Measurements from ENCODE around the gene FBXW11. TPM values are rescaled to one million over a fixed set of nuclear protein-coding genes. Genes with fewer than 3 reads are reported as not detected.

Gene FBXW11
- total and polyA plus RNA-seq, 8 donors, result 6.0 to 43.8 (median 25.0) TPM

- no peak for FAIRE-seq
Observed at GRCh38 chr5:171830686-171831085, 175.8 kb downstream of the FBXW11 start.

GRCh38 chr5:171827162-171827561 lies 179.3 kb downstream of the FBXW11 start:
- H3K4me3 ChIP-seq, result no peak overlapping the region
- H3K27ac ChIP-seq, result no peak overlapping the region
- H3K9me3 ChIP-seq, result no peaks in the 10 kb centered on the region
- DNase-seq (no peak), FAIRE-seq (no peak), ATAC-seq (no peak)
- WGBS, 2 donors, result 81 to 93% methylated on average over 9 of the region's 9 CpGs
- H3K36me3 ChIP-seq, result no peaks in the 10 kb centered on the region
- intact Hi-C loops (cut with DNase I), result no loop called here
- H3K27me3 ChIP-seq, result no peaks in the 10 kb centered on the region
- no peaks in the 10 kb centered on the region for H3K4me1 ChIP-seq
- no peak for TF ChIP-seq CTCF (IDR thresholded peaks at IDR 0.05)

More at GRCh38 chr5:171830686-171831085, 175.8 kb downstream of the FBXW11 start:
- DNase-seq, result no peak
- Histone ChIP-seq H3K36me3 (no peaks in the 10 kb centered on the region), H3K27ac (no peak overlapping the region), H3K27me3 (no peaks in the 10 kb centered on the region), H3K4me3 (no peak overlapping the region), H3K9me3 (no peaks in the 10 kb centered on the region), H3K4me1 (no peaks in the 10 kb centered on the region)
- TF ChIP-seq CTCF (IDR thresholded peaks at IDR 0.05), result no peak
- intact Hi-C loops (cut with DNase I), result no loop called here
- no peak for ATAC-seq
- 77 to 89% methylated on average over 1 of the region's 1 CpG for WGBS, 2 donors

GRCh38 chr5:171826132-171826531 lies 180.3 kb downstream of the FBXW11 start:
- ATAC-seq (no peak), FAIRE-seq (no peak), DNase-seq (no peak)
- Histone ChIP-seq H3K9me3 (no peaks in the 10 kb centered on the region), H3K4me3 (no peak overlapping the region), H3K36me3 (no peaks in the 10 kb centered on the region), H3K27me3 (no peaks in the 10 kb centered on the region), H3K27ac (no peak overlapping the region), H3K4me1 (no peaks in the 10 kb centered on the region)
- TF ChIP-seq CTCF (IDR thresholded peaks at IDR 0.05), result no peak
- intact Hi-C loops (cut with DNase I), result no loop called here
- WGBS, 2 donors, result 76 to 77% methylated on average over 5 of the region's 5 CpGs

GRCh38 chr5:171825051-171825450 lies 181.4 kb downstream of the FBXW11 start:
- H3K4me1 ChIP-seq, result no peaks in the 10 kb centered on the region
- no peaks in the 10 kb centered on the region for H3K27me3 ChIP-seq
- ATAC-seq (no peak), FAIRE-seq (no peak), DNase-seq (no peak)
- H3K4me3 ChIP-seq, result no peak overlapping the region
- H3K36me3 ChIP-seq, result no peaks in the 10 kb centered on the region
- TF ChIP-seq CTCF (IDR thresholded peaks at IDR 0.05), result no peak
- no peak overlapping the region for H3K27ac ChIP-seq
- WGBS, 2 donors, result 90 to 93% methylated on average over 3 of the region's 3 CpGs
- intact Hi-C loops (cut with DNase I), result no loop called here
- H3K9me3 ChIP-seq, result no peaks in the 10 kb centered on the region

- DNase-seq, result peak in 1 of 6 donors; percentile 11
- Histone ChIP-seq H3K9me3 (no peaks in the 10 kb centered on the region), H3K36me3 (no peaks in the 10 kb centered on the region), H3K4me3 (no peak overlapping the region), H3K27me3 (no peaks in the 10 kb centered on the region), H3K27ac (no peak overlapping the region), H3K4me1 (no peaks in the 10 kb centered on the region)
- ATAC-seq, result peak in 3 of 4 donors; percentile 44 to 72 (median 59)
- TF ChIP-seq CTCF (IDR thresholded peaks at IDR 0.05), result no peak
- WGBS, 2 donors, result 45 to 48% methylated on average over 5 of the region's 5 CpGs
- intact Hi-C loops (cut with DNase I), result no loop called here
- no peak for FAIRE-seq
Observed at GRCh38 chr5:171823269-171823668, 183.2 kb downstream of the FBXW11 start.
